Activated CD4-positive, CD25-positive, alpha-beta regulatory T cell treated with anti-CD3 and anti-CD28 coated beads, Interleukin-2, amount 50 U/mL, for 72 hours (primary cell): ENCODE results near the gene MALAT1.

Experiments
- DNase-seq: peaks from one replicate; pipeline ENCODE4 v3.0.0; 2021

The MALAT1 gene

GRCh38 chr11:65540290-65541092 is 41.6 kb downstream of the MALAT1 start:
- DNase-seq = peak; percentile 88

GRCh38 chr11:65541093-65541982 is 42.5 kb downstream of the MALAT1 start:
- no peak for DNase-seq

GRCh38 chr11:65542738-65543390 is 44.0 kb downstream of the MALAT1 start:
- no peak for DNase-seq

- DNase-seq = no peak
Observed at GRCh38 chr11:65545853-65546216, 47.0 kb downstream of the MALAT1 start.

GRCh38 chr11:65546217-65546958 is 47.5 kb downstream of the MALAT1 start:
- peak; percentile 99 for DNase-seq

GRCh38 chr11:65547446-65548125 is 48.7 kb downstream of the MALAT1 start:
- DNase-seq = no peak

GRCh38 chr11:65548395-65548794 is 49.5 kb downstream of the MALAT1 start:
- no peak for DNase-seq

- no peak for DNase-seq
Observed at GRCh38 chr11:65549096-65549495, 50.3 kb downstream of the MALAT1 start.

- DNase-seq = peak; percentile 64
Observed at GRCh38 chr11:65551572-65552387, 52.9 kb downstream of the MALAT1 start.

- DNase-seq = no peak
Observed at GRCh38 chr11:65552388-65552951, 53.6 kb downstream of the MALAT1 start.

GRCh38 chr11:65553301-65554001 is 54.6 kb downstream of the MALAT1 start:
- no peak for DNase-seq

- no peak for DNase-seq
Observed at GRCh38 chr11:65554057-65554818, 55.4 kb downstream of the MALAT1 start.

GRCh38 chr11:65554842-65555430 is 56.1 kb downstream of the MALAT1 start:
- DNase-seq = no peak

- DNase-seq = no peak
Observed at GRCh38 chr11:65555693-65556231, 56.9 kb downstream of the MALAT1 start.
